ENCODE results near the gene SLC25A33.
"Not testable (repeated sequence)": the region's sequence is repeated elsewhere in the genome, so short reads cannot be mapped to it uniquely, and the experiment has no call there.

SLC25A33 gene

GRCh38 chr1:9558946-9559545 is 19.8 kb downstream of the SLC25A33 start:
- TF ChIP-seq, protein P1, sequence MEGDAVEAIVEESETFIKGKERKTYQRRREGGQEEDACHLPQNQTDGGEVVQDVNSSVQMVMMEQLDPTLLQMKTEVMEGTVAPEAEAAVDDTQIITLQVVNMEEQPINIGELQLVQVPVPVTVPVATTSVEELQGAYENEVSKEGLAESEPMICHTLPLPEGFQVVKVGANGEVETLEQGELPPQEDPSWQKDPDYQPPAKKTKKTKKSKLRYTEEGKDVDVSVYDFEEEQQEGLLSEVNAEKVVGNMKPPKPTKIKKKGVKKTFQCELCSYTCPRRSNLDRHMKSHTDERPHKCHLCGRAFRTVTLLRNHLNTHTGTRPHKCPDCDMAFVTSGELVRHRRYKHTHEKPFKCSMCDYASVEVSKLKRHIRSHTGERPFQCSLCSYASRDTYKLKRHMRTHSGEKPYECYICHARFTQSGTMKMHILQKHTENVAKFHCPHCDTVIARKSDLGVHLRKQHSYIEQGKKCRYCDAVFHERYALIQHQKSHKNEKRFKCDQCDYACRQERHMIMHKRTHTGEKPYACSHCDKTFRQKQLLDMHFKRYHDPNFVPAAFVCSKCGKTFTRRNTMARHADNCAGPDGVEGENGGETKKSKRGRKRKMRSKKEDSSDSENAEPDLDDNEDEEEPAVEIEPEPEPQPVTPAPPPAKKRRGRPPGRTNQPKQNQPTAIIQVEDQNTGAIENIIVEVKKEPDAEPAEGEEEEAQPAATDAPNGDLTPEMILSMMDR (IDR thresholded peaks at IDR 0.05; ENCODE audit: low read depth, low read length), result no peak
- Histone ChIP-seq H3K9me3 (no peaks in the 10 kb centered on the region), H3K4me1 (no peaks in the 10 kb centered on the region), H3K4me3 (ENCODE audit: low read depth, low read length) (no peak overlapping the region), H3K27me3 (no peaks in the 10 kb centered on the region), H3K36me3 (peaks cover 8% of the 10 kb centered on the region)
- no peak for DNase-seq

DNA sequence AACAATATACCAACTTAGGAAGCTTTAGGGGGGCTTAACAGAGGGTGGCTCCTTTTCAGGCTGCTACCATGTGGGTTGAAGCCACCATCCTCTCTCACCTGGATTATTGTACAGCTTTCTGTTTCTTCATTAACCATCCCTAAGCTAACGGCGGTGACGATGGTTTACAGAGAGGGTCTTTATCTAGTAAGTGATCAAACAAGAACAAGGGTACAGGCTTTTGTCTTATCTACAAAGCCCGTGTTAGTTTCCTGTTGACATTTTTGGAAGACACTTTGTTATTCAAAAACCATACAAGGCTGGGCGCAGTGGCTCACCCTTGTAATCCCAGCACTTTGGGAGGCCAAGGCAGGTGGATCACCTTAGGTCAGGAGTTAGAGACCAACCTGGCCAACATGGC is 20.4 kb downstream of the SLC25A33 start:
- Histone ChIP-seq H3K4me3 (ENCODE audit: low read depth, low read length) (no peak overlapping the region), H3K36me3 (peaks cover 8% of the 10 kb centered on the region), H3K4me1 (no peaks in the 10 kb centered on the region), H3K27me3 (no peaks in the 10 kb centered on the region), H3K9me3 (no peaks in the 10 kb centered on the region)
- no peak for DNase-seq
- TF ChIP-seq, protein P1 (IDR thresholded peaks at IDR 0.05; ENCODE audit: low read depth, low read length), result no peak

DNA sequence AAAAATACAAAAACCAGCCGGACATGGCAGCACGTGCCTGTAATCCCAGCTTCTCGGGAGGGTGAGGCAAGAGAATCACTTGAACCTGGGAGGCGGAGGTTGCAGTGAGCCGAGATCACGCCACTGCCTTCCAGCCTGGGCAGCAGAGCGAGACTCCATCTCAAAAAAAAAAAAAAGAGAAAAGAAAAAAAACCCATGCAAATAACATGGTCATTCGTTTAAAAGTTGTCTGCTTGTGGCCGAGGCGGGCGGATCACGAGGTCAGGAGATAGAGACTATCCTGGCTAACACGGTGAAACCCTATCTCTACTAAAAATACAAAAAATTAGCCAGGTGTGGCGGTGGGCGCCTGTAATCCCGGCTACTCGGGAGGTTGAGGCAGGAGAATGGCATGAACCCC is 20.8 kb downstream of the SLC25A33 start:
- not testable (repeated sequence) for H3K9me3 ChIP-seq; DNase-seq; H3K27me3 ChIP-seq; H3K4me1 ChIP-seq; H3K4me3 ChIP-seq (ENCODE audit: low read depth, low read length); H3K36me3 ChIP-seq

- H3K9me3 ChIP-seq, result no peaks in the 10 kb centered on the region
- H3K4me1 ChIP-seq, result no peaks in the 10 kb centered on the region
- no peak overlapping the region for H3K4me3 ChIP-seq (ENCODE audit: low read depth, low read length)
- TF ChIP-seq, protein P1 (IDR thresholded peaks at IDR 0.05; ENCODE audit: low read depth, low read length), result no peak
- H3K36me3 ChIP-seq, result no peaks in the 10 kb centered on the region; the same call in 1 of the 2 replicates
- H3K27me3 ChIP-seq, result no peaks in the 10 kb centered on the region
- DNase-seq, result peak; percentile 36
Observed at GRCh38 chr1:9561429-9561828, 22.2 kb downstream of the SLC25A33 start.

- no peaks in the 10 kb centered on the region for H3K27me3 ChIP-seq
- no peak overlapping the region for H3K4me3 ChIP-seq (ENCODE audit: low read depth, low read length)
- TF ChIP-seq, protein P1 (IDR thresholded peaks at IDR 0.05; ENCODE audit: low read depth, low read length), result no peak
- H3K4me1 ChIP-seq, result no peaks in the 10 kb centered on the region
- DNase-seq, result no peak
- no peaks in the 10 kb centered on the region for H3K36me3 ChIP-seq
- H3K9me3 ChIP-seq, result no peaks in the 10 kb centered on the region
Observed at GRCh38 chr1:9569267-9569666, 30.0 kb downstream of the SLC25A33 start.

- H3K4me3 ChIP-seq (ENCODE audit: low read depth, low read length); H3K27me3 ChIP-seq; H3K36me3 ChIP-seq; H3K9me3 ChIP-seq; H3K4me1 ChIP-seq; DNase-seq: not testable (repeated sequence)
Observed at GRCh38 chr1:9570886-9571529, 31.7 kb downstream of the SLC25A33 start.

DNA sequence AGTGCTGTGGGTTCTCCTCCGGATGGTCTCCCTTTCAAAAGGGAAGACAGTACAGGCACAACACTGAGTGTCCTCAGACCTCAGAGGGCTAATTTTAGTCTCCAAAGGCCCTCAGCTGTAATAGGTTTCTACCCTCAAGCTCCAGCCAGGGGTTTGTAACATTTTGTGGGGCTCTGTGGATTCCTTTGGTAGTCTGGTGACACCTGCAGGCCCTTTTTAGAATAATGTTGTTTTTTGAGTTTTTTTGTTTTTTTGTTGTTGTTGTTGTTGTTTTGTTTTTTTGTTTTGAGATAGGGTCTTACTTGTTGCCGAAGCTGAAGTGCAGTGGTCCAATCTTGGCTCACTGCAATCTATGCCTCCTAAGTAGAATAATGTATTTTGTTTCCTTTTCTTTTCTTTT is 34.5 kb downstream of the SLC25A33 start:
- DNase-seq, result no peak
- no peaks in the 10 kb centered on the region for H3K36me3 ChIP-seq
- no peaks in the 10 kb centered on the region for H3K9me3 ChIP-seq
- TF ChIP-seq, protein P1 (IDR thresholded peaks at IDR 0.05; ENCODE audit: low read depth, low read length), result peak; percentile 33
- H3K27me3 ChIP-seq, result no peaks in the 10 kb centered on the region
- no peak overlapping the region for H3K4me3 ChIP-seq (ENCODE audit: low read depth, low read length)
- H3K4me1 ChIP-seq, result no peaks in the 10 kb centered on the region
